K562 (cell line): ENCODE results near the gene RACK1. TPM values are rescaled to one million over a fixed set of nuclear protein-coding genes. Genes with fewer than 3 reads are reported as not detected.

ENCODE experiments used
- CHCHD3 ChIP-seq: fragments of 250-450 bp; sonication (Bioruptor Pico); IDR thresholded peaks from 2 replicates; pipeline ENCODE4 v2.1.2; 2022; ENCODE audit warnings: mild to moderate bottlenecking
- GABPA ChIP-seq: fragments of 200-800 bp; sonication (Bioruptor generic); conservative IDR thresholded peaks from 2 replicates; pipeline ENCODE4 v1.6.1; 2016; ENCODE audit warnings: low read depth, missing genetic modification characterization, missing compliant biosample characterization
- ID3 ChIP-seq, 2 experiments: fragments of 250-450 bp in 1 of 2; fragments of 450-650 bp in 1 of 2; sonication (Bioruptor Pico) in 1 of 2; IDR thresholded peaks; 2 replicates each; pipeline versions ENCODE4 v1.6.1 to v1.8.0; 2016 to 2021; ENCODE audit warnings: mild to moderate bottlenecking in 2 of 2, moderate library complexity in 2 of 2, missing compliant biosample characterization in 1 of 2, missing genetic modification characterization in 1 of 2
- KDM2B ChIP-seq: fragments of 250-450 bp; sonication (Bioruptor Pico); IDR thresholded peaks from 2 replicates; pipeline ENCODE4 v1.8.0; 2021; ENCODE audit warnings: mild to moderate bottlenecking, moderate library complexity
- MEF2D ChIP-seq: conservative IDR thresholded peaks from 2 replicates; pipeline ENCODE4 v1.6.1; 2016; ENCODE audit warnings: low read depth, missing genetic modification characterization, missing compliant biosample characterization
- NR4A1 ChIP-seq, 2 experiments: fragments of 250-450 bp in 1 of 2; fragments of 450-650 bp in 1 of 2; sonication (Bioruptor Pico) in 1 of 2; IDR thresholded peaks; 2 replicates each; pipeline versions ENCODE4 v1.4.0 to v1.6.1; 2016 to 2020; ENCODE audit warnings: mild to moderate bottlenecking in 2 of 2, missing compliant biosample characterization in 1 of 2, missing genetic modification characterization in 1 of 2, moderate library complexity in 1 of 2
- SOX6 ChIP-seq: fragments of 450-650 bp; IDR thresholded peaks from 2 replicates; pipeline ENCODE4 v1.6.1; 2014; ENCODE audit warnings: mild to moderate bottlenecking
- TAF7 ChIP-seq: fragments of 450-650 bp; IDR thresholded peaks from 2 replicates; pipeline ENCODE4 v1.6.1; 2016; ENCODE audit warnings: missing genetic modification characterization, missing compliant biosample characterization
- polyA plus RNA-seq, 8 experiments: library from polyadenylated mRNA; depleted of rRNA in 4 of 8; stranded (reverse) in 5 of 8; unstranded in 3 of 8; fragments of >200 nt; fragmentation: Nextera tagmentation in 2 of 8; fragmentation: Illumina TruSeq in 1 of 8; extraction: Ambion mirVana in 2 of 8; extraction: Trizol in 1 of 8; gene quantifications; 2 replicates each; pipeline versions ENCODE4 v1.2.1 to v1.2.3, GENCODE V29; 2011 to 2014; ENCODE audit warnings: inconsistent platforms in 1 of 8, missing spikeins in 1 of 8
- total RNA-seq, 7 experiments: library from RNA; depleted of rRNA in 6 of 7; stranded (reverse); fragments of >200 nt in 6 of 7; fragmentation: Illumina TruSeq in 2 of 7; extraction: Trizol in 2 of 7; gene quantifications; 2 replicates each; pipeline versions ENCODE4 v1.2.1 to v1.2.3, GENCODE V29; 2011 to 2021; ENCODE audit warnings: low replicate concordance in 1 of 7
- TF ChIP-seq, protein P1 (sequence below), 2 experiments: IDR thresholded peaks in 1 of 2; conservative IDR thresholded peaks in 1 of 2; 2 replicates each; pipeline ENCODE4 v1.6.1; 2016; ENCODE audit warnings: low read depth in 2 of 2, mild to moderate bottlenecking in 1 of 2, missing compliant biosample characterization in 1 of 2, missing genetic modification characterization in 1 of 2, moderate library complexity in 1 of 2
- TF ChIP-seq, protein P2 (sequence below): fragments of 450-650 bp; formaldehyde crosslinking; conservative IDR thresholded peaks from 2 replicates; pipeline ENCODE4 v1.4.0; 2022; ENCODE audit warnings: mild to moderate bottlenecking, missing genetic modification characterization
- TF ChIP-seq, protein P3 (sequence below): fragments of 250-450 bp; sonication (Bioruptor Pico); IDR thresholded peaks from 2 replicates; pipeline ENCODE4 v1.5.0; 2021; ENCODE audit warnings: mild to moderate bottlenecking, moderate library complexity

Gene RACK1
- total and polyA plus RNA-seq, 9 of the 15 experiments (the other 6 are each of a cell fraction or from before 2014, with no cell fraction given), result 2,303 to 5,311 (median 3,833) TPM

- TF ChIP-seq MEF2D (no peak), SOX6 (no peak), NR4A1 (CRISPR knock-in tag; IDR thresholded peaks at IDR 0.05) (no peak), NR4A1 (tag; IDR thresholded peaks at IDR 0.05) (no peak), CHCHD3 (no peak), TAF7 (tag) (no peak), ID3 (CRISPR knock-in tag; IDR thresholded peaks at IDR 0.05) (no peak), ID3 (tag; IDR thresholded peaks at IDR 0.05) (no peak), GABPA (tag) (no peak), KDM2B (CRISPR knock-in tag) (0 out of 2 replicates have a peak, but pooled peaks have one; percentile 65)
- TF ChIP-seq, protein P1, sequence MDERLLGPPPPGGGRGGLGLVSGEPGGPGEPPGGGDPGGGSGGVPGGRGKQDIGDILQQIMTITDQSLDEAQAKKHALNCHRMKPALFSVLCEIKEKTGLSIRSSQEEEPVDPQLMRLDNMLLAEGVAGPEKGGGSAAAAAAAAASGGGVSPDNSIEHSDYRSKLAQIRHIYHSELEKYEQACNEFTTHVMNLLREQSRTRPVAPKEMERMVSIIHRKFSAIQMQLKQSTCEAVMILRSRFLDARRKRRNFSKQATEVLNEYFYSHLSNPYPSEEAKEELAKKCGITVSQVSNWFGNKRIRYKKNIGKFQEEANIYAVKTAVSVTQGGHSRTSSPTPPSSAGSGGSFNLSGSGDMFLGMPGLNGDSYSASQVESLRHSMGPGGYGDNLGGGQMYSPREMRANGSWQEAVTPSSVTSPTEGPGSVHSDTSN (CRISPR knock-in tag; IDR thresholded peaks at IDR 0.05; ENCODE audit: low read depth), result no peak
- TF ChIP-seq, protein P1 (tag; conservative IDR thresholded peaks at IDR 0.05; ENCODE audit: low read depth), result no peak
- TF ChIP-seq, protein P2, sequence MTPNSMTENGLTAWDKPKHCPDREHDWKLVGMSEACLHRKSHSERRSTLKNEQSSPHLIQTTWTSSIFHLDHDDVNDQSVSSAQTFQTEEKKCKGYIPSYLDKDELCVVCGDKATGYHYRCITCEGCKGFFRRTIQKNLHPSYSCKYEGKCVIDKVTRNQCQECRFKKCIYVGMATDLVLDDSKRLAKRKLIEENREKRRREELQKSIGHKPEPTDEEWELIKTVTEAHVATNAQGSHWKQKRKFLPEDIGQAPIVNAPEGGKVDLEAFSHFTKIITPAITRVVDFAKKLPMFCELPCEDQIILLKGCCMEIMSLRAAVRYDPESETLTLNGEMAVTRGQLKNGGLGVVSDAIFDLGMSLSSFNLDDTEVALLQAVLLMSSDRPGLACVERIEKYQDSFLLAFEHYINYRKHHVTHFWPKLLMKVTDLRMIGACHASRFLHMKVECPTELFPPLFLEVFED (CRISPR knock-in tag), result no peak
- TF ChIP-seq, protein P3, sequence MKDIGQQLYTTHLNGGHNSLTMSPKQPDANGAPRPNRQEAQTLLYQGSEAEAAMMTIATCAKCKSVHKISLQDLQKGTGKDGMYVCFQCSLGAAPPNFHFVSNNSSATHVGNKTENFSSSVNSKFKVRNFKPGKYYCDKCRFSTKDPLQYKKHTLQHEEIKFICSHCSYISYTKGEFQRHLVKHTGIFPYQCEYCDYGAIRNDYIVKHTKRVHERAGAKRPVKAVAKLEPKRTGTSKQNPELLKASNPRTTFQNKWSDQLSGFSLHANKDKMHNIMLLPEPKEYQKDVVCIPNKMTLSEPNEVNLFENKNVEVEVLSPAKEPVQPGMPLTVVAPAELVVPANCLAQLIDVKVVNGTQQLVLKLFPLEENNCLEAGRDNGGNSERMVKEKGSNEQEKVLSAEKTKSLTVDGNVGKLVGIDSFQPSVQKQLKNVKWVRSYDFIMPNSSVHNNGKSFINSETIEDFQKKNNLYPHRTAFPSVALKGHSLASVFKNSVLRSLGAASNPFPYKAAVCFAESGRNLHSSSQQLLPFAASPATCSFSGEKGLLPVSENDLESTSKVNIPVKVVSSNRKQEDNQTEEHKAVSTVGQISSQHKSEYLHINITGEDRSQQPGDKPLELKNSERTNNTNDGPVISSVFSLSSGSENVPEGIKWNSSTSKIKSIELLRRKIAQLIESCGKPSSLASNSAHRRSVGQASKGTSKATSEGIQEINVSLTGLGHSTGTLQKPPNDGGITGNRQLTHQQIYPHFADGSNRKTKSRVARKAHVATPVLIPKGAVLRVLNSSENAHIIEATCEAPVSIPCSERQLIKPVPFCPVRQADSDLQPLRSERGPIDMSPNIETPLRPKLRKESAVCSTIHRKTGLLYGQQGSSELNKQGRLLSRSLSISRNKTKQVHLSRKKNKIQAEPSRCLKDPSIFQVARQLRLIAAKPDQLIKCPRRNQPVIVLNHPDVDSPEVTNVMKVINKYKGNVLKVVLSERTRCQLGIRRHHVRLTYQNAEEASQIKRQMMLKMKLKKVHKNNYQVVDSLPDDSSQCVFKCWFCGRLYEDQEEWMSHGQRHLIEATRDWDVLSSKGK (CRISPR knock-in tag), result no peak
- TF ChIP-seq, all 486 proteins: peak for 56
Measured at GRCh38 chr5:181204113-181204825, 39.4 kb downstream of the RACK1 start (continued).
